ENCODE data around the gene BMERB1. TPM values are rescaled to one million over a fixed set of nuclear protein-coding genes. Genes with fewer than 3 reads are reported as not detected.
"Not testable (repeated sequence)": the region's sequence is repeated elsewhere in the genome, so short reads cannot be mapped to it uniquely, and the experiment has no call there.

Gene BMERB1
- total and polyA plus RNA-seq, 7 experiments from 2014 or later: 0.51 to 8.2 (median 2.3) TPM

DNA sequence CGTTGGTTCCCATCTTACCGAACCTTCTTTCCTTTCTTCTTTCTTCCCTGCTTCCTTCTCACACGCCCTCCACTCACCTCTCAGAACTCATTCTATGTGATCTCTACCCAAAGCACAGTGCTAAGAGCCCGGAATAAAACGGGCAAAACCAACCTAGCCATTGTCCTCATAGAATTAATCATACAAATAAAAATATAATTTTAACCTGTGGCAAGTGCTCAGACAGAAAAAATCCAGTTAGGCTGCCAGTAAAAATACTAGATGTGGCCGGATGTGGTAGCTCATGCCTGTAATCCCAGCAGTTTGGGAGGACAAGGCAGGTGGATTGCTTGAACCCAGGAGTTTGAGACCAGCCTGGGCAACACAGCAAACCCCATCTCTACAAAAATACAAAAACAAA lies 27.0 kb downstream of the BMERB1 start:
- Mint-ChIP-seq H3K4me1 (no peaks in the 10 kb centered on the region), H3K36me3 (no peaks in the 10 kb centered on the region), H3K4me3 (no peak overlapping the region), H3K27me3 (peaks cover 0 to 5% (median 4%) of the 10 kb centered on the region in 5 donors), H3K27ac (no peak overlapping the region), H3K9me3 (peaks cover 0 to 1% (median 0%) of the 10 kb centered on the region in 11 donors)
- DNase-seq: no peak
- no peak for ATAC-seq
- Histone ChIP-seq H3K27me3 (ENCODE audit: control insufficient read depth in 2 of 2, insufficient read depth in 2 of 2, low read length in 2 of 2) (no peaks in the 10 kb centered on the region), H3K9me3 (ENCODE audit: control insufficient read depth in 2 of 3, low read length in 3 of 3) (no peaks in the 10 kb centered on the region), H3K36me3 (ENCODE audit: control insufficient read depth in 2 of 3, insufficient read depth in 3 of 3, low read length in 3 of 3) (no peaks in the 10 kb centered on the region), H3K27ac (ENCODE audit: low read depth, low read length) (no peak overlapping the region), H3K4me3 (ENCODE audit: low read length) (no peak overlapping the region), H3K4me1 (ENCODE audit: control insufficient read depth in 2 of 2, insufficient read depth in 2 of 2, low read length in 2 of 2) (no peaks in the 10 kb centered on the region)
- POLR2A ChIA-PET: no interaction called here
- CTCF ChIA-PET: no interaction called here
- intact Hi-C loops (cut with micrococcal nuclease): no loop called here

DNA sequence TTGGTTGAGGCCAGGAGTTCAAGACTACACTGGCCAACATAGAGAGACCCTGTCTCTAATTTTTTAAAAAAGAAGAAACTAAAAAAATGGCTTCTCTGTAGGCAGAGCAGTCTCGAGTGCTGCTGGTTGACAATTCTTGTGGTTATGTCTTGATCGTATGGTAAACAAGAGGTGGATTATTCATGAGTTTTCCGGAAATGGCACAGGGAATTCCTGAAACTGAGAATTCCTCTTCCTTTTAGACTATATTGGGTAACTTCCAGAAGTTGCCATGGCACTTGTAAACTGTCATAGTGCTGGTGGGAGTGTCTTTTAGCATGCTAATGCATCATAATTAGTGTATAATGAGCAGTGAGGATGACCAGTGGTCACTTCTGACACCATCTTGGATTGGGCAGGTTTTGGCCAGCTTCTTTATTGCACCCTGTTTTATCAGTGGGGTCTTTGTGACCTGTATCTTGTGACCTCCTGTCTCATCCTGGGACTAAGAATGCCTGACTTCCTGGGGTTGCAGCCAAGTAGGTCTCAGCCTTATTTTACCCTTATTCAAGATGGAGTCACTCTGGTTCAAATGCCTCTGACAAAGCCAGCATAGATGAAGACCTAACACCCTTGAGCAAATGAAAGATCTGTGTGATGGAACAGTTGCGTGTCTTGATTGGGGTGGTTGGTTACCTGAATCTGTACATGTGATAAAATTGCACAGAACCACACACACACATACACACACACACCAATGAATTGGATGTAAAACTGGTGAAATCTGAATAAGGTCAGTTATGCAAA lies 30.2 kb downstream of the BMERB1 start:
- ChIA-PET POLR2A (no interaction called here), CTCF (interaction anchor here (0.5 kb wide), 1 partner anchor 38 kb away, joined by 5 read pairs; no protein-coding TSS in a partner anchor)
- Mint-ChIP-seq H3K27ac (no peak overlapping the region), H3K36me3 (peaks cover 0 to 2% (median 0%) of the 10 kb centered on the region in 5 donors), H3K4me1 (no peaks in the 10 kb centered on the region), H3K9me3 (peaks cover 0 to 12% (median 2%) of the 10 kb centered on the region in 11 donors), H3K4me3 (no peak overlapping the region), H3K27me3 (peaks cover 0 to 5% (median 0%) of the 10 kb centered on the region in 5 donors)
- Histone ChIP-seq H3K4me1 (ENCODE audit: control insufficient read depth in 2 of 2, insufficient read depth in 2 of 2, low read length in 2 of 2) (no peaks in the 10 kb centered on the region), H3K36me3 (ENCODE audit: control insufficient read depth in 2 of 3, insufficient read depth in 3 of 3, low read length in 3 of 3) (no peaks in the 10 kb centered on the region), H3K27me3 (ENCODE audit: control insufficient read depth in 2 of 2, insufficient read depth in 2 of 2, low read length in 2 of 2) (no peaks in the 10 kb centered on the region), H3K9me3 (ENCODE audit: control insufficient read depth in 2 of 3, low read length in 3 of 3) (no peaks in the 10 kb centered on the region), H3K27ac (ENCODE audit: low read depth, low read length) (no peak overlapping the region), H3K4me3 (ENCODE audit: low read length) (no peak overlapping the region)
- intact Hi-C loops (cut with micrococcal nuclease): loop anchor here in 1 of 2 donors (1.0 kb wide), 1 partner anchor 13 kb away; no protein-coding TSS in a partner anchor
- DNase-seq (no peak), ATAC-seq (no peak)

DNA sequence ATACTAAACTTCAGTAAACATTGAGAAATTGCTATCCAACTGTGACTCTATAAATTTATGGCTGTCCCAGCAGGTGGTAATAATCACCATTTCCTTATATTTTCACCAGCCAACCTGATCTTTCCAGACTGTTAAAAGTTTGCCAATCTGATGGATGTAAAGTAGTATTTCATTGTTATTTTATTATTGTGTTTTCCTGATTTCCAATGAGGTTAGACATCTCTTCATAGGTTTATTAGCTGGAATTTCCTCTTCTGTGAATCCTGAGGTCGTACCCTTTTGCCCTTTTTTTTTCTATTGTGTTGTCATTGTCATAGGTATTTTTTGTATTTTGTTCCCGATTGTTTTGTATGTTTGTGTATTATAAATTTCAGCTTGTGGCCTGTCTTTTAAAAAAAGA lies 31.7 kb downstream of the BMERB1 start:
- ChIA-PET CTCF (no interaction called here), POLR2A (no interaction called here)
- Histone ChIP-seq H3K27me3 (ENCODE audit: control insufficient read depth in 2 of 2, insufficient read depth in 2 of 2, low read length in 2 of 2) (no peaks in the 10 kb centered on the region), H3K4me3 (ENCODE audit: low read length) (no peak overlapping the region), H3K36me3 (ENCODE audit: control insufficient read depth in 2 of 3, insufficient read depth in 3 of 3, low read length in 3 of 3) (no peaks in the 10 kb centered on the region), H3K27ac (ENCODE audit: low read depth, low read length) (no peak overlapping the region), H3K9me3 (ENCODE audit: control insufficient read depth in 2 of 3, low read length in 3 of 3) (no peaks in the 10 kb centered on the region), H3K4me1 (ENCODE audit: control insufficient read depth in 2 of 2, insufficient read depth in 2 of 2, low read length in 2 of 2) (no peaks in the 10 kb centered on the region)
- Mint-ChIP-seq H3K9me3 (peaks cover 0 to 20% (median 3%) of the 10 kb centered on the region in 11 donors), H3K27me3 (no peaks in the 10 kb centered on the region), H3K27ac (no peak overlapping the region), H3K4me3 (no peak overlapping the region), H3K4me1 (no peaks in the 10 kb centered on the region), H3K36me3 (peaks cover 0 to 2% (median 0%) of the 10 kb centered on the region in 5 donors)
- DNase-seq: no peak
- ATAC-seq: no peak
- intact Hi-C loops (cut with micrococcal nuclease): no loop called here

DNA sequence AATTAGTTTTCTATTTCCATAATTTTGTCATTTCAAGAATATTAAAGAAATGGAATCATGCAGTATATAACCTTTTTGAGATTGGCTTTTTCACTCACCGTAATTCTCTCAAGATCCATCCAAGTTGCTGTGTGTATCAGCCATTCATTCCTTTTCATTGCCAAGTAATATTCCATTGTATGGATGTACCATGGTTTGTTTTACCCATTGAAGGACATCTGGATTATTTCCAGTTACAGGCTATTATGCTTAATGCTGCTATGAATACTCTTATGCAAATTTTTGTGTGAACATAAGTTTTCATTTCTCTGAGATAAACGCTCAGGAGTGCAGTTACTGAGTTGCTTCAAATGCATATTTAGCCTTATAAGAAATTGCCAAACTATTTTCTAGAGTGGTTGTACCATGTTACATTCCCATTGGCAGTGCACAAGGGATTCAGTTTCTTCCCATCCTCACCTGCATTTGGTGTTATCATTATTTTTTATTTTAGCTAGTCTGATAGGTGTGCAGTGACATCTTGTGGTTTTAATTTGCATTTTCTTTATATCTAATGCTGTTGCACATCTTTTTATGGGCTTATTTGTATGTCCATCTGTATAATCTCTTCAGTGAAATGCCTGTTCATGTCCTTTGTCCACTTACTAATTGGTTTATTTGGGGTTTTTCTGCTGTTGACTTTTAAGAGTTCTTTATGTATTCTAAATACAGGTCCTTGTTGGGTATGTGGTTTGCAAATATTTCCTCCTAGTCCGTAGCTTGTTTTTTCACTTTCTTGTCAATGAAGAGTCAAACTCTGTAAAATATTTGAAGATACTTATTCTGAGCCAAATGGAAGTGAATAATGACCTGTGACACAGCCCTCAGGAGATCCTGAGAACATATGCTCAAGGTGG lies 32.7 kb downstream of the BMERB1 start:
- Histone ChIP-seq H3K27ac (ENCODE audit: low read depth, low read length) (no peak overlapping the region), H3K4me3 (ENCODE audit: low read length) (no peak overlapping the region), H3K4me1 (ENCODE audit: control insufficient read depth in 2 of 2, insufficient read depth in 2 of 2, low read length in 2 of 2) (no peaks in the 10 kb centered on the region), H3K27me3 (ENCODE audit: control insufficient read depth in 2 of 2, insufficient read depth in 2 of 2, low read length in 2 of 2) (no peaks in the 10 kb centered on the region), H3K9me3 (ENCODE audit: control insufficient read depth in 2 of 3, low read length in 3 of 3) (no peaks in the 10 kb centered on the region), H3K36me3 (ENCODE audit: control insufficient read depth in 2 of 3, insufficient read depth in 3 of 3, low read length in 3 of 3) (no peaks in the 10 kb centered on the region)
- Mint-ChIP-seq H3K4me3 (no peak overlapping the region), H3K27me3 (no peaks in the 10 kb centered on the region), H3K27ac (peak overlapping the region in 1 of 9 donors; percentile 25), H3K36me3 (peaks cover 0 to 2% (median 0%) of the 10 kb centered on the region in 5 donors), H3K4me1 (no peaks in the 10 kb centered on the region), H3K9me3 (peaks cover 0 to 20% (median 3%) of the 10 kb centered on the region in 11 donors)
- ATAC-seq (no peak), DNase-seq (no peak)
- intact Hi-C loops (cut with micrococcal nuclease): loop anchor here in 1 of 2 donors (1.0 kb wide), 1 partner anchor 40 kb away; no protein-coding TSS in a partner anchor
- ChIA-PET POLR2A (no interaction called here), CTCF (no interaction called here)

DNA sequence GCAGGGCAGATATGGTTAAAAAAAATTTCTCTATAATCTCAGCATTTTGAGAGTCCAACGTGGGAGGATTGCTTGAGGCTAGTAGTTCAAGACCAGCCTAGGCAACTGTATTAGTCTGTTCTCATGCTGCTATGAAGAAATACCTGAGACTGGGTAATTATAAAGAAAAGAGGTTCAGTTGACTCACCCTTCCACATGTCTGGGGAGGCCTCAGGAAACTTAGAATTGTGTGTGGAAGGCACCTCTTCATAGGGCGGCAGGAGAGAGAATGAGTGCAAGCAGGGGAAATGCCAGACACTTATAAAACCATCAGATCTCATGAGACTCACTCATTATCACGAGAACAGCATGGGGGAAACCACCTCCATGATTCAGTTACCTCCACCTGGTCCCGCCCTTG lies 42.6 kb downstream of the BMERB1 start:
- intact Hi-C loops (cut with micrococcal nuclease): loop anchor here in 1 of 2 donors (1.0 kb wide), 1 partner anchor 12 kb away; no protein-coding TSS in a partner anchor
- H3K27me3 ChIP-seq (ENCODE audit: control insufficient read depth in 2 of 2, insufficient read depth in 2 of 2, low read length in 2 of 2); H3K27ac Mint-ChIP-seq; H3K27ac ChIP-seq (ENCODE audit: low read depth, low read length); H3K4me3 Mint-ChIP-seq; H3K4me1 Mint-ChIP-seq; H3K4me1 ChIP-seq (ENCODE audit: control insufficient read depth in 2 of 2, insufficient read depth in 2 of 2, low read length in 2 of 2); POLR2A ChIA-PET; H3K9me3 ChIP-seq (ENCODE audit: control insufficient read depth in 2 of 3, low read length in 3 of 3); ATAC-seq; H3K4me3 ChIP-seq (ENCODE audit: low read length); H3K36me3 ChIP-seq (ENCODE audit: control insufficient read depth in 2 of 3, insufficient read depth in 3 of 3, low read length in 3 of 3); CTCF ChIA-PET; H3K27me3 Mint-ChIP-seq; DNase-seq; H3K36me3 Mint-ChIP-seq: not testable (repeated sequence)
- H3K9me3 Mint-ChIP-seq: peaks cover 0 to 10% (median 0%) of the 10 kb centered on the region in 11 donors

DNA sequence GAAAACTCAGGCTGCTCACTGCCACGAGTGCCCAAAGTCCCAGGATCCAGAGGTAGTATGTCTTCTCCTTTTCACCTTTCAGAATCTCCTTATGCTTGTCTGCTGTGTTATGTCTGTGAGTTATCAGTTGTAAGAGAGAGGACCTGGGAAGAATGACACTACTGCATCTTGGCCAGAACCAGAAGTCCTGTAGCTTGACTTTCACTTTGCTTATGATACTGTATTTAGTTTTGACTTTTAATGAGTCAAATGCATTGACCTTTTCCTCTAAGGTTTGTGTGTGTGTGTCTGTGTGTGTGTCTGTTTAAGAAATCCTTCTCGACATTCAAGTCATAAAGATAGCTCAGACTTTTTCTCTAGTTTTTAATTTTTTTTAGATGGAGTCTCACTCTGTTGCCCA lies 43.4 kb downstream of the BMERB1 start:
- Histone ChIP-seq H3K4me1 (ENCODE audit: control insufficient read depth in 2 of 2, insufficient read depth in 2 of 2, low read length in 2 of 2) (no peaks in the 10 kb centered on the region), H3K9me3 (ENCODE audit: control insufficient read depth in 2 of 3, low read length in 3 of 3) (no peaks in the 10 kb centered on the region), H3K27ac (ENCODE audit: low read depth, low read length) (no peak overlapping the region), H3K27me3 (ENCODE audit: control insufficient read depth in 2 of 2, insufficient read depth in 2 of 2, low read length in 2 of 2) (no peaks in the 10 kb centered on the region), H3K4me3 (ENCODE audit: low read length) (no peak overlapping the region), H3K36me3 (ENCODE audit: control insufficient read depth in 2 of 3, insufficient read depth in 3 of 3, low read length in 3 of 3) (no peaks in the 10 kb centered on the region)
- Mint-ChIP-seq H3K36me3 (peaks cover 0 to 6% (median 0%) of the 10 kb centered on the region in 5 donors), H3K27ac (no peak overlapping the region), H3K4me1 (peaks cover 0 to 14% (median 0%) of the 10 kb centered on the region in 7 donors), H3K27me3 (peaks cover 0 to 4% (median 0%) of the 10 kb centered on the region in 5 donors), H3K4me3 (no peak overlapping the region), H3K9me3 (peaks cover 0 to 10% (median 0%) of the 10 kb centered on the region in 11 donors)
- POLR2A ChIA-PET: no interaction called here
- CTCF ChIA-PET: no interaction called here
- intact Hi-C loops (cut with micrococcal nuclease): loop anchor here in 1 of 2 donors (1.0 kb wide), 1 partner anchor 13 kb away; no protein-coding TSS in a partner anchor
- ATAC-seq (no peak), DNase-seq (no peak)

Data from naive thymus-derived CD4-positive, alpha-beta T cell (primary cell).